ENCODE data around the gene GPR143. TPM values are rescaled to one million over a fixed set of nuclear protein-coding genes. Genes with fewer than 3 reads are reported as not detected.
"Not testable (repeated sequence)": the region's sequence is repeated elsewhere in the genome, so short reads cannot be mapped to it uniquely, and the experiment has no call there.

Gene GPR143
- total and polyA plus RNA-seq, 4 donors, result 0.33 to 1.4 (median 0.48) TPM

DNA sequence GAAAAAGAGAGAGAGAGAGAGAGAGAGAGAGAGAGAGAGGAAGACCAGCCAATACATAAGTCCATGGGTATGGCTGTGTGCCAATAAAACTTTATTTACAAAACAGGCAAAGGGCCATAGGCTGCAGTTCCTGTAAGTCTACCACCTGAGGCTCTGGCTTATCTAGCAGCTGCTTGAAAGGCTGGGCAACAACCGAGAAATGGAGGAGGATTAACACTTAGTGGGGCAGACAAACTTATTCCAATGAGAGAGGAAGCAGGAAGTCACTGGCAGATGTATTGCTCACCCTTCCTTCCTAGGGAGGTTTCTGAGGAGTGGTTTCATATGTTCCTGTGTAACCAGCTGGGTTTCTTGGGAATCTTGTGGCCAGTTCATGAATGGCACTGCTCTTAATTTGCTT, 4.7 kb upstream of the GPR143 start:
- no peak overlapping the region for H3K9ac ChIP-seq (ENCODE audit: low read depth in 1 of 2, low read length in 2 of 2)

DNA sequence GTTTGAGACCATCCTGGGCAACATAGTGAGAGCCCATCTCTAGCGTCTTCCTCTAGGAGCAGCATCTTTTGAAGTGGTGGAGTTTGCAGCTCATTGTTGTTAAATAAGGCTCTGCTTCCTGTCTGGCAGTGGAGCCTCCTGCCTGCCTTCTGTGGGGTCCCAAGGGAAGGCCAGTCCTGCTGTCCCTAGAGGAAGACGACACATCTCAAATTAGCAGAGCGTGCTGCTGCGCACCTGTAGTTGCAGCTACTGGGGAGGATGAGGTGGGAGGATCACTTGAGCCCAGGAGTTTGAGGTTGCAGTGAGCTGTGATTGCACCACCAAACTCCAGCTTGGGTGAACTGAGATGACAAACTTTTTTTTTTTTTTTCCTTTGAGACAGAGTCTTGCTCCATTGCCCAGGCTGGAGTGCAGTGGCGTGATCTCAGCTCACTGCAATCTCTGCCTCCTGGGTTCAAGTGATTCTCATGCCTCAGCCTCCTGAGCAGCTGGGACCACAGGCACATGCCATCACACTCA, 2.7 kb upstream of the GPR143 start:
- DNase-seq (ENCODE audit: low spot score); H3K36me3 ChIP-seq (ENCODE audit: control insufficient read depth in 4 of 4, insufficient read depth in 3 of 4, low read depth in 1 of 4, low read length in 3 of 4); H3K27me3 ChIP-seq (ENCODE audit: control insufficient read depth in 4 of 4, insufficient read depth in 4 of 4, low read length in 3 of 4); H3K27ac ChIP-seq (ENCODE audit: low read depth in 1 of 2, low read length in 2 of 2); H3K9me3 ChIP-seq (ENCODE audit: control insufficient read depth in 4 of 4, low read length in 3 of 4); H3K4me1 ChIP-seq (ENCODE audit: control insufficient read depth in 4 of 4, insufficient read depth in 4 of 4, low read length in 3 of 4); H3K4me3 ChIP-seq (ENCODE audit: low read depth in 1 of 3, low read length in 3 of 3); H3K9ac ChIP-seq (ENCODE audit: low read depth in 1 of 2, low read length in 2 of 2): not testable (repeated sequence)
- 89% methylated on average over 5 of the region's 5 CpGs for WGBS

More for the DNA sequence above, 4.7 kb upstream of the GPR143 start:
- no peak for DNase-seq (ENCODE audit: low spot score)
- H3K27me3 ChIP-seq (ENCODE audit: control insufficient read depth in 4 of 4, insufficient read depth in 4 of 4, low read length in 3 of 4), result no peaks in the 10 kb centered on the region
- no peaks in the 10 kb centered on the region for H3K4me1 ChIP-seq (ENCODE audit: control insufficient read depth in 4 of 4, insufficient read depth in 4 of 4, low read length in 3 of 4)
- H3K36me3 ChIP-seq (ENCODE audit: control insufficient read depth in 4 of 4, insufficient read depth in 3 of 4, low read depth in 1 of 4, low read length in 3 of 4), result no peaks in the 10 kb centered on the region
- no peak overlapping the region for H3K4me3 ChIP-seq (ENCODE audit: low read depth in 1 of 3, low read length in 3 of 3)
- no peaks in the 10 kb centered on the region for H3K9me3 ChIP-seq (ENCODE audit: control insufficient read depth in 4 of 4, low read length in 3 of 4)
- TF ChIP-seq HNF4G (IDR thresholded peaks at IDR 0.05) (no peak), FOXA2 (IDR thresholded peaks at IDR 0.05) (no peak), SP1 (IDR thresholded peaks at IDR 0.05) (no peak), HNF4A (conservative IDR thresholded peaks at IDR 0.05) (no peak), GABPA (IDR thresholded peaks at IDR 0.05 in 1 of 2, conservative IDR thresholded peaks at IDR 0.05 in 1 of 2) (no peak), RXRA (IDR thresholded peaks at IDR 0.05) (no peak)
- no peak overlapping the region for H3K27ac ChIP-seq (ENCODE audit: low read depth in 1 of 2, low read length in 2 of 2)
- WGBS, result 73% methylated on average over 1 of the region's 1 CpG

DNA sequence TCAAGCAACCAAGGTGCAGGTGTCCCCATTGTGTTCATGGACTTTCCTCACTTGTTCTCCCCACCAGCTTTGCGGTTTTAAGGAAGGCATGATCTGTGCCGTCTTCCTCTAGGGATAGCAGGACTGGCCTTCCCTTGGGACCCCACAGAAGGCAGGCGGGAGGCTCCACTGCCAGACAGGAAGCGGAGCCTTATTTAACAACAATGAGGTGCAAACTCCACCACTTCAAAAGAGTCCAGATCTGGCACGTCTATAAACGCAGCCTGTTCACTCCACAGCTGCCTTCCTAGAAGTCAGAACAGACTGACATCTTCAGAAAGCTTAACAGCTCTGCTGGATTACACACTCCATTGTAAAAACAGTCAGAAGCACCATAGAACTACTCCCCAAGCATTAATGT, 1.7 kb upstream of the GPR143 start:
- 74% methylated on average over 6 of the region's 6 CpGs for WGBS
- H3K27me3 ChIP-seq (ENCODE audit: control insufficient read depth in 4 of 4, insufficient read depth in 4 of 4, low read length in 3 of 4), result peaks cover 0 to 3% (median 0%) of the 10 kb centered on the region in 4 donors
- H3K27ac ChIP-seq (ENCODE audit: low read depth in 1 of 2, low read length in 2 of 2), result no peak overlapping the region
- no peak for DNase-seq (ENCODE audit: low spot score)
- no peak for TF ChIP-seq NR2F2 (IDR thresholded peaks at IDR 0.05)
- no peak for TF ChIP-seq RAD21 (IDR thresholded peaks at IDR 0.05)
- TF ChIP-seq, protein P1, sequence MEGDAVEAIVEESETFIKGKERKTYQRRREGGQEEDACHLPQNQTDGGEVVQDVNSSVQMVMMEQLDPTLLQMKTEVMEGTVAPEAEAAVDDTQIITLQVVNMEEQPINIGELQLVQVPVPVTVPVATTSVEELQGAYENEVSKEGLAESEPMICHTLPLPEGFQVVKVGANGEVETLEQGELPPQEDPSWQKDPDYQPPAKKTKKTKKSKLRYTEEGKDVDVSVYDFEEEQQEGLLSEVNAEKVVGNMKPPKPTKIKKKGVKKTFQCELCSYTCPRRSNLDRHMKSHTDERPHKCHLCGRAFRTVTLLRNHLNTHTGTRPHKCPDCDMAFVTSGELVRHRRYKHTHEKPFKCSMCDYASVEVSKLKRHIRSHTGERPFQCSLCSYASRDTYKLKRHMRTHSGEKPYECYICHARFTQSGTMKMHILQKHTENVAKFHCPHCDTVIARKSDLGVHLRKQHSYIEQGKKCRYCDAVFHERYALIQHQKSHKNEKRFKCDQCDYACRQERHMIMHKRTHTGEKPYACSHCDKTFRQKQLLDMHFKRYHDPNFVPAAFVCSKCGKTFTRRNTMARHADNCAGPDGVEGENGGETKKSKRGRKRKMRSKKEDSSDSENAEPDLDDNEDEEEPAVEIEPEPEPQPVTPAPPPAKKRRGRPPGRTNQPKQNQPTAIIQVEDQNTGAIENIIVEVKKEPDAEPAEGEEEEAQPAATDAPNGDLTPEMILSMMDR (IDR thresholded peaks at IDR 0.05; ENCODE audit: low read depth, low read length, missing input control), result no peak
- TF ChIP-seq, protein P2, sequence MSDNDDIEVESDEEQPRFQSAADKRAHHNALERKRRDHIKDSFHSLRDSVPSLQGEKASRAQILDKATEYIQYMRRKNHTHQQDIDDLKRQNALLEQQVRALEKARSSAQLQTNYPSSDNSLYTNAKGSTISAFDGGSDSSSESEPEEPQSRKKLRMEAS (IDR thresholded peaks at IDR 0.05), result no peak
- TF ChIP-seq HNF4A (conservative IDR thresholded peaks at IDR 0.05), result no peak
- TF ChIP-seq TAF1 (conservative IDR thresholded peaks at IDR 0.05), result no peak
- no peak for TF ChIP-seq FOXA1 (IDR thresholded peaks at IDR 0.05)
- TF ChIP-seq FOXA2 (IDR thresholded peaks at IDR 0.05), result no peak
- no peak for TF ChIP-seq RXRA (IDR thresholded peaks at IDR 0.05)
- no peak for TF ChIP-seq JUND (IDR thresholded peaks at IDR 0.05)
- TF ChIP-seq, protein P3, sequence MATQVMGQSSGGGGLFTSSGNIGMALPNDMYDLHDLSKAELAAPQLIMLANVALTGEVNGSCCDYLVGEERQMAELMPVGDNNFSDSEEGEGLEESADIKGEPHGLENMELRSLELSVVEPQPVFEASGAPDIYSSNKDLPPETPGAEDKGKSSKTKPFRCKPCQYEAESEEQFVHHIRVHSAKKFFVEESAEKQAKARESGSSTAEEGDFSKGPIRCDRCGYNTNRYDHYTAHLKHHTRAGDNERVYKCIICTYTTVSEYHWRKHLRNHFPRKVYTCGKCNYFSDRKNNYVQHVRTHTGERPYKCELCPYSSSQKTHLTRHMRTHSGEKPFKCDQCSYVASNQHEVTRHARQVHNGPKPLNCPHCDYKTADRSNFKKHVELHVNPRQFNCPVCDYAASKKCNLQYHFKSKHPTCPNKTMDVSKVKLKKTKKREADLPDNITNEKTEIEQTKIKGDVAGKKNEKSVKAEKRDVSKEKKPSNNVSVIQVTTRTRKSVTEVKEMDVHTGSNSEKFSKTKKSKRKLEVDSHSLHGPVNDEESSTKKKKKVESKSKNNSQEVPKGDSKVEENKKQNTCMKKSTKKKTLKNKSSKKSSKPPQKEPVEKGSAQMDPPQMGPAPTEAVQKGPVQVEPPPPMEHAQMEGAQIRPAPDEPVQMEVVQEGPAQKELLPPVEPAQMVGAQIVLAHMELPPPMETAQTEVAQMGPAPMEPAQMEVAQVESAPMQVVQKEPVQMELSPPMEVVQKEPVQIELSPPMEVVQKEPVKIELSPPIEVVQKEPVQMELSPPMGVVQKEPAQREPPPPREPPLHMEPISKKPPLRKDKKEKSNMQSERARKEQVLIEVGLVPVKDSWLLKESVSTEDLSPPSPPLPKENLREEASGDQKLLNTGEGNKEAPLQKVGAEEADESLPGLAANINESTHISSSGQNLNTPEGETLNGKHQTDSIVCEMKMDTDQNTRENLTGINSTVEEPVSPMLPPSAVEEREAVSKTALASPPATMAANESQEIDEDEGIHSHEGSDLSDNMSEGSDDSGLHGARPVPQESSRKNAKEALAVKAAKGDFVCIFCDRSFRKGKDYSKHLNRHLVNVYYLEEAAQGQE (IDR thresholded peaks at IDR 0.05), result no peak
- no peak for TF ChIP-seq GABPA (IDR thresholded peaks at IDR 0.05 in 1 of 2, conservative IDR thresholded peaks at IDR 0.05 in 1 of 2)
- no peak for TF ChIP-seq HNF4G (IDR thresholded peaks at IDR 0.05)
- no peak for TF ChIP-seq EGR1 (IDR thresholded peaks at IDR 0.05; ENCODE audit: low read depth in 2 of 2)
- TF ChIP-seq, protein P4, sequence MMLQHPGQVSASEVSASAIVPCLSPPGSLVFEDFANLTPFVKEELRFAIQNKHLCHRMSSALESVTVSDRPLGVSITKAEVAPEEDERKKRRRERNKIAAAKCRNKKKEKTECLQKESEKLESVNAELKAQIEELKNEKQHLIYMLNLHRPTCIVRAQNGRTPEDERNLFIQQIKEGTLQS (IDR thresholded peaks at IDR 0.05), result no peak
- TF ChIP-seq YY1 (IDR thresholded peaks at IDR 0.05), result no peak
- no peak for TF ChIP-seq SP1 (IDR thresholded peaks at IDR 0.05)
- H3K4me3 ChIP-seq (ENCODE audit: low read depth in 1 of 3, low read length in 3 of 3), result no peak overlapping the region
- no peaks in the 10 kb centered on the region for H3K36me3 ChIP-seq (ENCODE audit: control insufficient read depth in 4 of 4, insufficient read depth in 3 of 4, low read depth in 1 of 4, low read length in 3 of 4)
- peaks cover 0 to 2% (median 0%) of the 10 kb centered on the region in 4 donors for H3K4me1 ChIP-seq (ENCODE audit: control insufficient read depth in 4 of 4, insufficient read depth in 4 of 4, low read length in 3 of 4)
- H3K9me3 ChIP-seq (ENCODE audit: control insufficient read depth in 4 of 4, low read length in 3 of 4), result no peaks in the 10 kb centered on the region
- H3K9ac ChIP-seq (ENCODE audit: low read depth in 1 of 2, low read length in 2 of 2), result no peak overlapping the region
